Dermis lymphatic vessel endothelial cell (primary cell): ENCODE results near the gene SMR3A. TPM values are rescaled to one million over a fixed set of nuclear protein-coding genes. Genes with fewer than 3 reads are reported as not detected.

Experiments used
- total RNA-seq: library from RNA; depleted of rRNA; stranded (reverse); fragments of >200 nt; gene quantifications from 2 replicates; pipeline ENCODE4 v1.2.1, GENCODE V29; 2014

The SMR3A gene
- not detected in 2 replicates for total RNA-seq

DNA sequence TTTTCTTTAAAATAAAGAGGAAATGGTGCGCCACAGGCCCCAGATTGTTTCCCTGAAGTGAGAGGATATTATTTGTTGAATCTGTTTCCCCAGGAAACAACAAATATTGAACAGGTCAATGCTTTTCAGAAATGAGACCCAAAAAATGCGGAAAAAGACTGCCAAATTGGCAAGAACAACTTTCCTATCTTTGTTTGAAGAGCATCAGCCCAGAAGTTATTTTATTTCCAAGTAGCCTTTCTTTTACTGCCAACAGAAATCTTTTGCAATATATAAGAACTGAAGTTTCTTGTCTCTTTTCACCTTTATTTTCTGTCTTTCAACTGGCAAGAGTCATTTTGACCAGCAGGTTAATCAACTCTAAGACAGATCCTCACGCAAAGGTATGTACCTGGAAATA, at the start of gene SMR3A:
Gene SMR3A (plus strand): TSS at position 301 of the 400 bp plus-strand sequence. CDS start 1,356 bp downstream, outside the sequence.

DNA sequence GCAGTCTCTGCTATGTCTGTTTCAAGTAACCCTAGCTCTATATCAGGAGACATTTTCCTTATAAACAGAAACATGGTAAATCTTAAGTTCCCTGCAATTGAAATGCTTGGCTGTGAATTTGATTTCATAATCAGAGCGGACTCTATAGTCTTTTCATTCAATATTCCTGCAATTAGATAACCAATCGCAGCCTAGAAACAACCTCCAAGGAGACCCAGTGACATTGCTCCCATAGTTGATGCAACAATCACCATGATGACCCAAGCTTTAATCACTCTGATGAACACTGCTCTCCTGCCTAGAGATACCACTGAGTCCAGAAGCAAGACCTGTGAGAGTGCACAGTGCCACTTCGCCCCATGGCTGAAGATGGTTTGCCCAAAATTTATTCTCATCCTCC, 25.9 kb upstream of the SMR3A start, which contains the start of gene CABS1:
Gene CABS1 (plus strand): TSS at position 301 of the 400 bp plus-strand sequence. CDS start 59 bp downstream, at position 360.

DNA sequence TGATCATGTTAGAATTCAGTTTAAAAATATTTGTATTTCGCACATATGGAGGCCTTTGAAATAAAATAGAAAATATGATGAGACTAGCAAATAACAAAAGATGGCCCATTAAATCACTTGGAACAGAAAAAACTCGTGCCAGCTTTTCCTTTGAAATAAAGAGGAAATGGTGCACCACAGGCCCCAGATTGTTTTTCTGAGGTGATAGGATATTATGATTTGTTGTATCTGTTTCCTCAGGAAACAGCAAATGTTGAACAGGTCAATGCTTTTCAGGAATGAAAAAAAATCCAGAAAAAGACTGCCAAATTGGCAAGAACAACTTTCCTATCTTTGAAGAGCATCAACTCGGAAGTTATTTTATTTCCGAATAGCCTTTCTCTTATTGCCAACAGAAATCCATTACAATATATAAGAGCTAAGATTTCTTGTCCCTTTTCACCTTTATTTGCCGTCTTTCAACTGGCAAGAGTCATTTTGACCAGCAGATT, 22.2 kb downstream of the SMR3A start, which contains the start of gene SMR3B:
Gene SMR3B (plus strand): TSS at position 441 of the 491 bp plus-strand sequence. CDS start 1,380 bp downstream, outside the sequence.

DNA sequence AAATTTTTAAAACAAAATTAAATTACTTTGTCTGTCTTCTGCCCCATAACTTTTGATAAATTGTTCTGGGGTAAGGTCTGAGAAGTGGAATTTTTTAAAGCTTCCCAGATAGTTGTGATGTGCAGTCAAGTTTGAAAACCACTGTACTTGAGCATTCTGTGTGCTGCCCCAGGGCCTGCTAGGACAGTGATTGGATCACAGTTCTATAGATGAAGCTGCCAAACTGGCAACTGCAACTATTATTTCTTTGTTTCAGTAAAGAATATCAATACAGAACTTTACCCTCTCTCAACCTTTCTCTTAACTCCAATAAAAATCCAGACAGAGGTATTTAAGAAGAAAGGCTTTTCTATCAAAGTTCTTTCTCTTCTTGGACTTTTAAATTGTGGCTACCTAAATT, 37.0 kb downstream of the SMR3A start, which contains the start of gene OPRPN:
Gene OPRPN (plus strand): TSS at position 361 of the 400 bp plus-strand sequence. CDS start 1,346 bp downstream, outside the sequence.

Other genes starting within 250 kb of the SMR3A start
- gene PRR27, start 206.5 kb upstream of the SMR3A start, total RNA-seq = not detected in 2 replicates
- not detected in 2 replicates for gene ODAM, start 165.0 kb upstream of the SMR3A start, total RNA-seq
- gene FDCSP, start 134.6 kb upstream of the SMR3A start, total RNA-seq = not detected in 2 replicates
- not detected in 2 replicates for gene CSN3, start 118.2 kb upstream of the SMR3A start, total RNA-seq
- gene CABS1, start 25.8 kb upstream of the SMR3A start, total RNA-seq = not detected in 2 replicates
- gene SMR3B, start 22.4 kb downstream of the SMR3A start, total RNA-seq = not detected in 2 replicates
- not detected in 2 replicates for gene OPRPN, start 37.2 kb downstream of the SMR3A start, total RNA-seq
- not detected in 2 replicates for gene MUC7, start 111.4 kb downstream of the SMR3A start, total RNA-seq
- gene AMTN, start 157.8 kb downstream of the SMR3A start, total RNA-seq = not detected in 2 replicates
- not detected in 2 replicates for gene AMBN, start 231.5 kb downstream of the SMR3A start, total RNA-seq